GM12874 (cell line): Measurements from ENCODE around the gene PPARA.

ENCODE experiments used
- CTCF ChIP-seq: IDR thresholded peaks from 2 replicates; pipeline ENCODE4 v1.5.1; 2011; ENCODE audit warnings: low read depth, mild to moderate bottlenecking, control low read depth, low read length, moderate library complexity; ENCODE audit not compliant: insufficient read depth

The PPARA gene

GRCh38 chr22:46110215-46110614, 40.1 kb upstream of the PPARA start:
- no peak for TF ChIP-seq CTCF

GRCh38 chr22:46111645-46112306, 38.5 kb upstream of the PPARA start:
- no peak for TF ChIP-seq CTCF

- TF ChIP-seq CTCF, result no peak
Measured at GRCh38 chr22:46112405-46112804, 37.9 kb upstream of the PPARA start.

GRCh38 chr22:46113110-46113909, 37.0 kb upstream of the PPARA start:
- TF ChIP-seq CTCF, result no peak

GRCh38 chr22:46113910-46114517, 36.3 kb upstream of the PPARA start:
- no peak for TF ChIP-seq CTCF

- no peak for TF ChIP-seq CTCF
Measured at GRCh38 chr22:46114518-46115387, 35.6 kb upstream of the PPARA start.

GRCh38 chr22:46115388-46115678, 35.0 kb upstream of the PPARA start:
- TF ChIP-seq CTCF, result no peak
